ENCODE measurements around the gene FUOM. TPM values are rescaled to one million over a fixed set of nuclear protein-coding genes. Genes with fewer than 3 reads are reported as not detected.
"Not testable (repeated sequence)": the region's sequence is repeated elsewhere in the genome, so short reads cannot be mapped to it uniquely, and the experiment has no call there.

FUOM gene
- polyA plus RNA-seq, 3 donors: 13.3 to 19.7 (median 17.2) TPM

DNA sequence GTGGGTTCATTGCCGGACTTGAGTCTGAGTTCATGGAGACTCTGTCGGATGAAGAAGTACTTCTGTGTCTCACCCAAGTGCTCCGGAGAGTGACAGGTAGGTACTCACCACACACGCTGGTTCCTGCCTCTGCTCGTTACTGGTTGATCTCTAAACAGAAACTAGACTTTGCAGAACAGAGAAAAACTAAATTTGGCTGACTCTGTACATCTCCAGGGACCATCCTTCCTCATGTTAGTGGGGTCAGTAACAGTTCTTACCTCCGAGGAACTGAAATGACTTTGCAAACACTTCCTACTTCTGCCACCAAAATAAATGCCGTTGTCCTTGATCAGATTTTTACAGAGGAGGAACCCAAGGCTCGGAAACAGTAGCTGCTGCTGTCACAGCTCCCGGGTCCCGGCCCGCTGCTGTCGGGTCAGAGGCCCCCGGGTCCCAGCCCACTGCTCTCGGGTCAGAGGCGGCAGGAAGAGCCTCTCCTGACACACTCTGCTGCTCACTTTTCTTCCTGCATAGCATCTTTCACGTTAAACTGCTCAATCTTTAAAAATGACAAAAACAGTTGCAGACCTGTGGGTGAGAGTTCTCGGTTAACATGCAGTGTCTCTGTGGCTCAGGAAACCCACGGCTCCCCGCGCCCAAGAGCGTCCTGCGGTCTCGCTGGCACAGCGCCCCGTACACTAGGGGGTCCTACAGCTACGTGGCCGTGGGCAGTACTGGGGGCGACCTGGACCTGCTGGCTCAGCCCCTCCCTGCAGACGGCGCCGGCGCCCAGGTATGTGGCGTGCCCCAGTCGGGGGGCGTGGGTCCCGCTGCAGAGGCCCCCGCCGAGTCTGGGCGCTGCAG is 31.4 kb upstream of the FUOM start:
- DNase-seq (ENCODE audit: low read depth in 3 of 3, low spot score in 2 of 3): no peak

DNA sequence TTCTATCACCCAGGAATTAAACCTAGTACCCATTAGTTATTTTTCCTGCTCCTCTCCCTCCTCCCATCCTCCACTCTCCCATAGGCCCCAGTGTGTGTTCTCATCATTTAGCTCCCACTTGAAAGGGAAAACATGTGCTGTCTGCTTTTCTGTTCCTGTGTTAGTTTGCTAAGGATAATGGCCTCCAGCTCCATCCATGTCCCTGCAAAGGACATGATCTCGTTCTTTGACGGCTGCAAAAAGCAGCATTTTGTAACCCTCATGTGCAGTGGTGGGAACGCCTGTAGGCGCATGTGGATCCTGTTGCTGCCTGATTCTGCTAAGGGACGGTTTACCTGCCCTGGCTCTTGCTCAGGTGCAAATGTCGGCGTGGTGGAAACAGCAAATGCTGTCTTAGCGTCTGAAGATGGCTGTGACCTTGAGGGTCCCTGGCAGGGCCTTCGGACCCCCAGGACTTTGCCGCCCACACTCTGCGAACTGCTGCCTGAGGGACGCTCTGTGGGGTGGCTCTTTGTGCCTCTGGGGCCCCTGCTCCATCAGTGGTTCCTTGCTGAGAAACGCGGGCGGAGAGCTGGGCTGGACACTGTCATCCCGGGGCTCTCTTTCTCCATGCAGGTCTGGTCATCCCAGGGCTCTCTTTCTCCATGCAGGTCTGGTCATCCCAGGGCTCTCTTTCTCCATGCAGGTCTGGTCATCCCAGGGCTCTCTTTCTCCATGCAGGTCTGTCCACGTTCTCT is 30.6 kb upstream of the FUOM start:
- no peak for DNase-seq (ENCODE audit: low read depth in 3 of 3, low spot score in 2 of 3)

DNA sequence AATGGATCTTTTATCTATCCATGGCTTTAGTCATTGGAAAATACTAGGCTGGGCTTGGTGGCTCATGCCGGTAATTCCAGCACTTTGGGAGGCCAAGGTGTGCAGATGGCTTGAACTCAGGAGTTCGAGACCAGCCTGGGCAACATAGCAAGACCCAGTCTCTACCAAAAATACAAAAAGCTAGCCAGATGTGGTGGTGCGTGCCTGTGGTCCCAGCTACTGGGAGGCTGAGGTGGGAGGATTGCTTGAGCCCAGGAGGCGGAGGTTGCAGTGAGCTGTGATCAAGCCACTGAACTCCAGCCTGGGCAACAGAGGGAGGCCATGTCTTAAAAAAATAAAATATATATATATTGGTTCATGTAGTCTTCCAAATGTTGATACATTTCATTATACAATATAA is 29.1 kb upstream of the FUOM start:
- DNase-seq (ENCODE audit: low read depth in 3 of 3, low spot score in 2 of 3): not testable (repeated sequence)

DNA sequence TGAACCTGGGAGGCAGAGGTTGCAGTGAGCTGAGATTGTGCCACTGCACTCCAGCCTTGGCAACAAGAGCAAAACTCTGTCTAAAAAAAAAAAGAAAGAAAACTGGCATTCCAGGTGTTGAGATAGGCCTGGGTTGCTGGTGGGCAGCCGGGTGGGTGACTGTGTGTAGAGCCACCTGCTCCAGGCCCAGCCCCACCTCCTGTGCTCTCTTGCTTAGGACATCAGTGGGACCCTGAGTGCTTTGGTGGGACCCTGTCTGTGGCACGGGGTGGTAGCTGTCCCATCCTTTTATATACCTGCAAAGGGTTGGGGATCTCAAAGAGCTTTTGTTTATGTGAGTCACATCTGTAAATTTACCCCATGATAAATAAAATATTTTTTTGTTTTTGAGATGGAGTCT is 27.4 kb upstream of the FUOM start:
- no peak for DNase-seq (ENCODE audit: low read depth in 3 of 3, low spot score in 2 of 3)

DNA sequence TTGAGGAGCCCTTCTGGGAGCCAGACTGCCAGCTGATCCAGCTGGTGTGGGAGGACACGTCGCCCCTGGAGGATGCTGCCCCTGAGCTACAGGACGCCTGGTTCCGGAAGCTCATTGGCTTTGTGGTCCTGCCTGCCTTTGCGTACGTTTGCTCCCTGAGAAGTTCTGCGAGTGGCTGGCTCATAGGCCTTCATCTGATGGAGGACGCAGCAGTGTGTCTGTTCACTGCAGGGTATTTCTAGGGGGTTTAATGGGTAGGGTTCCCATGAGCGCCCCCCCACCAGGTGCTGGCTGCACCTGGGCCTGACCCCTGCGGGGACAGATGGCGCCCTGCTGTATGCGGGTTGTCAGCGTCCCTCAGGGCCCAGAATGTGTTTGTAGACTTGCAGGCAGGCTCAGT is 26.3 kb upstream of the FUOM start:
- DNase-seq (ENCODE audit: low read depth in 3 of 3, low spot score in 2 of 3): no peak

DNA sequence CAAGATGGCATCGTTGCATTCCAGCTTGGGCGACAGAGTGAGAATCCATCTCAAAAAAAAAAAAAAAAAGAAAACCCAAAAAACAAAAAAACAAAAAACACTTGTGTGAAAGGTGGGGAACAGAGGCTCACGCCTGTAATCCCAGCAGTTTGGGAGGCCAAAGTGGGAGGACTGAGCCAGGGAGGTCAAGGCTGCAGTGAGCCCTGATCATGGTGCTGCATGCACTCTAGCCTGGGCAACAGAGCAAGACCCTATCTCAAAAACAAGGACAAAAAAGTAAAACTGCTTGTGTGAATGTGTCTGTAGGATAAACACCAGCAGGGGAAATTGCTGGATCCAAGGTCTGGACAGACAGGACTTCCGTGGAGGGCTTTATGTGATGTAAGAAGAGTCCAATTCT is 25.7 kb upstream of the FUOM start:
- DNase-seq (ENCODE audit: low read depth in 3 of 3, low spot score in 2 of 3): no peak

DNA sequence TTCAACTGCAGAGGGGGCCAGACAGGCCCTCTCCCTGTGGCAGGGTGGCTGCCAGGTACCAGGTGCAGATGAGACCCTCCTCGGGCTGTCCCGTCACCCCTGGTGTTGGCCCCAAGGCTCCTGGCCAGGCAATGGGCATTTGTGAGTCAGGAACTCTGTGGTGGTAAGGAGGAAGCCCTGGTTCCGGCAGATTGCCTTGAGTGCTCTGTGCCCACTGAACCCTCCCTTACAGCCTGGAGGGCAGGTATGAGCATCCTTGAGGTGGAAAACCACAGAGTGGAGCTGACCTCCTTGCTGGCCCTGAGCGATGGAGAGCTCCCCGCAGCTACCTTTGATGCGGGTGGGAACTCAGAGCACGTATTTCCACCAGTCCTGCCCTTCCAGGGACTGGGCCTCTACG is 23.2 kb upstream of the FUOM start:
- DNase-seq (ENCODE audit: low read depth in 3 of 3, low spot score in 2 of 3): no peak

DNA sequence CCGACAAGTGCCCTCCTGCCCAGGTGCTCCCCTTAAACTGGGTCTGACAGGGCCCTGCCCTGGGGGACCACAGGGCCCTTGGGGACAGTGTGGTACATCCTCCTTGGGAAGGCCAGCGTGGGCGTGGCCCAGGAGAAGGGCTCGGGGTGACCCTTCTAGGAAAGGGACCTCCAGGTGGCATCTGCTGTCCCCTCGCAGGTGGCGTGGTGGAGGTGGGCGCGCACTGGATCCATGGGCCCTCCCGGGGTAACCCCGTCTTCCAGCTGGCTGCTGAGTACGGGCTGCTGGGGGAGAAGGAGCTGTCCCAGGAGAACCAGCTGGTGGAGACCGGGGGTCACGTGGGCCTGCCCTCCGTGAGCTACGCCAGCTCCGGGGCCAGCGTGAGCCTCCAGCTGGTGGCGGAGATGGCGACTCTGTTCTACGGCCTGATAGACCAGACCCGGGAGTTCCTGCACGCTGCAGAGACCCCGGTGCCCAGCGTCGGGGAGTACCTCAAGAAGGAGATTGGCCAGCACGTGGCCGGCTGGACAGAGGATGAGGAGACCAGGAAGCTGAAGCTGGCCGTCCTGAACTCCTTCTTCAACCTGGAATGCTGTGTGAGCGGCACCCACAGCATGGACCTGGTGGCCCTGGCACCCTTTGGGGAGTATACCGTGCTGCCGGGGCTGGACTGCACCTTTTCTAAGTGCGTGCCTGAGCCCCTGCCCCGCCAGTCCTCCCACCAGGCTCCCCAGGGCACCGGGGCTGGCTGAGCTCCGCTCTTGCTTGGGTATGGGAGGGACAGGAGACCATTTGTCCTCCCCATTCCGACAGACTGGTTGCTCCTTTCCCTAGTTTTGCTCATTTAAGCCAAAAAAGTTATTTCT is 22.2 kb upstream of the FUOM start:
- no peak for DNase-seq (ENCODE audit: low read depth in 3 of 3, low spot score in 2 of 3)

DNA sequence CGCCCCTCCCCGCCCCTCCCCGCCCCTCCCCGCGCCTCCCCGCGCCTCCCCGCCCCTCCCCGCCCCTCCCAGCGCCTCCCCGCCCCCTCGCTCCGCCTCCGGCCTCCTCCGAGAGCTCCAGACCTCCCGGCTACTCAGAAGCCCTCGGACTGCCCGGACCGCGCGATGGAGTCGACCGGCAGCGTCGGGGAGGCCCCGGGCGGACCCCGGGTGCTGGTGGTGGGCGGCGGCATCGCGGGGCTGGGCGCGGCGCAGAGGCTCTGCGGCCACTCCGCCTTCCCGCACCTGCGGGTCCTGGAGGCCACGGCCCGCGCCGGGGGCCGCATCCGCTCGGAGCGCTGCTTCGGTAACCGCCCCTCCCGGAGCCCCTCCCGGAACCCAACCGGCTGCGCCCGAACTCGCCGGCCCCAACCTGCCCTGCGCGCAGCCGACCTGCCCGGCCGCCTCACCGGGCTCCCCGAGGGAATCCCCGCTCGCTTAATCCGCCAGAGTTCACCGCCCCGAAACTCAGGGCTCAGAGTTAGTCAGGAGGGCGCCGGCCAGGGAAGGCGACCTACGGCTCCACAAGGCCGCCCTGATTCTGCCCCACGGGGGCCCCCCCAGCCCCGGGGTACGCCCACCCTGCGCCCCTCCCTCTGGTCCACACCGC is 21.5 kb upstream of the FUOM start, which contains the start of gene PAOX:
Gene PAOX (plus strand): TSS at position 111 of the 649 bp plus-strand sequence. CDS start 55 bp downstream, at position 166.
- DNase-seq (ENCODE audit: low read depth in 3 of 3, low spot score in 2 of 3): no peak

DNA sequence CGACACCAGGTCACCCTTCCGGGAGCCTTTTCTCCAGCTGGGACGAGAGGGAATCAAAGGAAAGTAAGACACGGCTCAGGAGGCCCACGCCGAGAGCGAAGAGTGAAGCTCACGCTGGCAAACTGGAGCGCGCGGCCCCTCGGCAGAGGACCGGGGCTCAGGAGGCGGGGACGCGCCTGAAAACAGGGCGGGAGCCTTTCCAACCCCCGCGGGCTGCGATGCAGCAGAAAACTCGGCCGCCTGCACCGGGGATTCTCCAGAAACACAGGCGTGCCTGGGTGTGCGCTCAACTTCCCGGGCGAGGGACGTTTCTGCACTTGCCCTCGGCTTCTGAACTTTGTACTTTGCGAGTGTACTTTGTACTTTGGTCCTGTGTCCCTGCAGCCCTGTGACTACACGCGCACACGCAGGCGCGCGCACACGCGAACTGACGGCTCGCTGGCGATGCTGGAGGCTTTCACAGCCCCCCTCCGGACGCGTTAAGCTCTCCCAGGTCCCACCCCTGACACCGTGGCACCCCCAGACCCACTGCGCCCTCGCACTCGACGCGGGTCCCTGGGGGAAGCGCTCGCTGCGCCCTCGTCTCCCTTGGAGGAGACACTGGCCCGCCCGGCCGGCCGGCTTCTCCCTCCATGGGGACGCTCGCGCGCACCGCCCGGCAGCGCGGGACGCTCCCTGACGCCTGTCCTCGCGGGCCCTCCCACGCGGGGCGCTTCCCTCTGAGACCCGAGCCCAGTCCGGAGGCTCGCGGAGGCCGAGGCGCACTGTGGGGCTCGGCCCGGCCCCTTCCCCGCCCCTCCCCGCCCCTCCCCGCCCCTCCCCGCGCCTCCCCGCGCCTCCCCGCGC is 20.7 kb upstream of the FUOM start:
- peak in 2 of 3 donors; percentile 38 to 45 for DNase-seq (ENCODE audit: low read depth in 3 of 3, low spot score in 2 of 3)

DNA sequence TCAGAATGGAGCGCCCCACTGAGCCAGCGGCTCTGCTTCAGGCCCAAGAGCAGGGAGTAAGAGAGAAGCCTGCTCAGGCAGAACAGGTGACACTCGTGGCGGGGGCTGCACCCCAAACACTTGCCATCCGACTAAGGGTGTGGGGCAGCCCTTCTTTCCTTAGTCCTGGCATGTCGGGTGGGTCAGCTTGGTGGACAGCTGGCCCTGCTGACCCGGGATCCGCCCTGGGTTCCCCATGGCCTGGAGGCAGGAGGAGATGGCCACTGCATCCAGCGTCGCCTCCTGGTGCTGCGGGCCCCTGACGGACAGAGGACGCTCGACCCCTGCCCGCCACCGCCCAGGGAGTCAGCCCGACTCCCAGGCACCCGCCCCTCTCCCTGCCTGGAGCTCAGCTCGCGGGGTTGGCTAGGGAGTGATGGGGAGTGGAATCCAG is 20.0 kb upstream of the FUOM start:
- DNase-seq (ENCODE audit: low read depth in 3 of 3, low spot score in 2 of 3): no peak

DNA sequence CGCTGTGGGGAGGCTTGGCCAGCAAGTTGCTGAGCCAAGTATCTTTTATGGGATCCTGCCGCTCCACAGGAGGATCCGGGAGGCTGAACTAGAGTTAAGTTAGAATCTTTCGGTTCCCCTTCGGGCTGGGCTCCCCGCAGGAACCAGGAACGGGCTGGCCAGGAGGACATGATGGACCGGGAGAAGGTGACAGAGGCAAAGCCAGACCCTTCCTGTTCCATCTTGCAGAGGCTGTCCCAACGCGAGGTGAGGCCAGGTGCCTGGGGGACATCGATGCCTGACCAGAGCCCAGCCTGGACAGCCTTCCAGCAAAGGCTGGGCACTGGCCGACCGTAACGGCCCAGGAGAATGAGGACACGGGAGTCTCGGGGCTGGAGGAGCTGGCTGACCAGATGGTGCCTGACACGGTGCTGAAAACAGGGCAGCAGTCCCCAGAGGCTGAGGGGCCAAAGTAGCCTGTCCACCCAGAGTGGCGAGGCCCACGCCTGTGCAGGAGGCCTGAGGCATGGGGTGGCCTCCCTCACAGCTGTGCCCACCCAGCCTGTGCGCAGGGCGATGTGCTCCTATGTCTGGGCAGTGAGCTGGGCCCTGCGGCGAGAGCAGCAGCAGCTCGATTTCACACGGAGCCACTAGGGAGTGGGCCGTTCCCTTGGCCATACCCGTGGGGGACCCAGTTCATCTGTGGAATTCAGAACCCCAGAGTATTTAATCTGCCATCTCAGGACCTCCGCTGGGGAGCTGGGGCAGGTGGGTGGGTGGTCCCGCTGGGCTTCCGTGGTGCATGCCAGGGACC is 19.4 kb upstream of the FUOM start:
- no peak for DNase-seq (ENCODE audit: low read depth in 3 of 3, low spot score in 2 of 3)

DNA sequence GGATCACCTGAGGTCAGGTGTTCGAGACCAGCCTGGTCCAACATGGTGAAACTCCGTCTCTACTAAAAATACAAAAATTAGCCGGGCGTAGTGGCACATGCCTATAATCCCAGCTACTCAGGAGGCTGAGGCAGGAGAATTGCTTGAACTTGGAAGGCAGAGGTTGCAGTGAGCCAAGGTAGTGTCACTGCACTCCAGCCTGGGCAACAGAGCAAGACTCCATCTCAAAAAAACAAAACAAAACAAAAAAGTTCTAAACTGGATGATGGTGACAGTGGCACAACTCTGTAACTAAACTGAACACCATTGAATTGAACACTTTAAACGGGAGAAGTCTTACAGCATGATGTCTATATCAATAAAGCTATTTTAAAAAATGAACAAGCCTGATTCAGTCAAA is 18.4 kb upstream of the FUOM start:
- not testable (repeated sequence) for DNase-seq (ENCODE audit: low read depth in 3 of 3, low spot score in 2 of 3)

DNA sequence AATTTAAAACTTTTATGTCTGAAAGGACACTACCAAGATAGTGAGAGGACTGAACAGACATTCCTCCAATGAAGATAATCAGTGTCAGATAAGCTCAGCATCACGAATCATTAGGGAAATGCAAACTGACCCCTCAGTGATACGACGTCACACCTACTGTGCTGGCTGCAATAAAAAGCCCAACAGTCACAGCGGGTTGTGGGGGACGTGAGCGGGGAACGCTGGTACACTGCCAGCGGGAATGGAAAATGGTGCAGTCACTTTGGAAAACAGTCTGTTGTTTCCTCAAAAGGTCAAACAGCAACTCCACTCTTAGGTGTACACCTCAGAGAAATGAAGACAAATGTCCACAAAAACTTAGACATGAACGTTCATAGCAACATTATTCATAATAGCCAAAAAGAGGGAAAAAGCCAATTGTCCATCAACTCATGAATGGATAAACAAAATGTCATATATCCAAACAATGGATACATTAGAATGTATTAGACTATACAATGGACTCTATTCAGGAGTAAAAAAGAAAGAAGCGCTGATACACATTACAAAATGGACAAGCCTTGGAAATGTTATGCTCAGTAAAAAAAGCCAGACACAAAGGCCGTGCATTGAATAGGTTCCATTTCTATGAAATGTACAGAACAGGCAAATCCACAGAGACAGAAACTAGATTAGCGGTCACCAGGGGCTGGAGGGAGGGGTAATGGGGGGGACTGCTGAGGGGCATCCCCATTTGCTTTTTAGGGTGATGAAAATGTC is 17.7 kb upstream of the FUOM start:
- DNase-seq (ENCODE audit: low read depth in 3 of 3, low spot score in 2 of 3): no peak

DNA sequence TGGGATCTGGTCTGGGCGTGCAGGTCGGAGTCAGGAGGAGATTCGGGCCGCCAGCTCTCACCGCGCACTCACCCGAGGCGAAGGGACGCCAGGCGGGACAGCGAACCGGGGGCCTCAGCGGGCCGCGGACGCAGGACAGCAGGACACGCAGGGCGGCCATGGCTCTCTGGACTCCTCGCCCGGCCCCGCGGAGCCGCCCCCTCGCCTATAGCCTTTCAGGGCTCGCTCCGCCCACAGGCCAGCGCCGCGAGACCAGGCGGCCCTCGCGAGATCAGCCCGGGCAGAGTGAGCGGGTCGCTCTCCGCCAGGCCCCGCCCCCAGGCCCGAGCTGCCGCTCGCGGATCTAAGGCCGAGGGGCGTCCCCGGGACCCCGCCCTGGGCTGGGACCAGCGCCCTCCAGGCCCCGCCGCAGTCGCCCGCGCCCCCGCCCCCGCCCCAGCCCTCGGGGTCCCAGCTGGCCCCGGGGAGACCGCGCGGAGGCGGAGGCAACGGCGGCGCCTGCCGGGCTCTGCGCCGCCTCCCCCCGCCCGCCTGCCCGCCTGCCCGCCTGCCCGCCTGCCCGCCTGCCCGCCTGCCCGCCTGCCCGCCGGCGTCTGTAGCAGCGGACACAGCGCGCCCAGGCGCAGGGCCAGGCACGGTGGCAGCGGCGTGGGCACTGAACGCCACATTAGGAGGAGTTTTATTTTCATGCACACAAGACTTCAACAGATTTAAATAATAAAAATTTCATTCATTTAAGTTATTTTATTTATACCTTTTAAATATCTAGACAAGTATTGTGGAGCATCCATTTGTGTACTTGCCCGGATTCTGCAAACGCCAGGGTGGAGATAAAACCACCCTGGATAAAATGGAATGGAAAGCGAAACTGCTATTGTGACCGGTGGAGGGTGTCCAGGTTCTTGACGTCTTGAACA is 15.6 kb upstream of the FUOM start, which contains the start of gene ECHS1:
Gene ECHS1 (minus strand): TSS at position 181 of the 917 bp plus-strand sequence. CDS start 21 bp downstream, at position 160.
- DNase-seq (ENCODE audit: low read depth in 3 of 3, low spot score in 2 of 3): peak; percentile 66 to 93 (median 82)

DNA sequence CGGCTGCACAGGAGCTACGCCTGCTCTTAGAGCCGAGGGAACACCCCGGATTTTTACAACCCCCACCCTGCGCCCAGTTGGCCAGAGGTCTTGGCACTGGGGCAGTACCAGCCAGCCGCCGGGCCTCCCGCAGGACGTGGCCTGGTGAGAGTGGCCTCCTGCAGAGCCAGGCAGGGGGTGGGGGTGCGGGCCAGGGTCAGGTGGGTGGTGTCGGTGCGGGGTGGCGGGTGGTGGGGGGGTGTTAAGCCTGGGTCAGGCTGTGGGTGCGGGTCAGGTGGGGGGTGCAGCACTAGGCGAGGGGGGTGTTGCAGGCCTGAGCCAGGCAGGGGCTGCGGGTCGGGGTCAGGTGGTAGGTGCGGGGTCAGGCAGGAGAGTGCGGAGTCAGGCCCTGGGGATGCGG is 14.7 kb upstream of the FUOM start:
- DNase-seq (ENCODE audit: low read depth in 3 of 3, low spot score in 2 of 3): no peak
